Fibroblast of mammary gland (primary cell): ENCODE results near the gene NTRK2.
A peak's percentile ranks its signal among the peaks of the same experiment; 100 is the strongest.

Source experiments
- DNase-seq: peaks from one replicate; pipeline ENCODE4 v3.0.0-alpha.2; 2010; ENCODE audit warnings: low read depth
- H3K4me3 ChIP-seq: 2 replicates; pipeline ENCODE4 v1.5.1; 2011; ENCODE audit warnings: low read depth, mild to moderate bottlenecking, low read length, moderate library complexity; ENCODE audit not compliant: control insufficient read depth
- TF ChIP-seq, protein P1 (sequence below): conservative IDR thresholded peaks from 2 replicates; pipeline ENCODE4 v1.5.1; 2011; ENCODE audit warnings: low read depth, low read length, inconsistent platforms; ENCODE audit not compliant: control insufficient read depth, insufficient read depth

NTRK2 gene

DNA sequence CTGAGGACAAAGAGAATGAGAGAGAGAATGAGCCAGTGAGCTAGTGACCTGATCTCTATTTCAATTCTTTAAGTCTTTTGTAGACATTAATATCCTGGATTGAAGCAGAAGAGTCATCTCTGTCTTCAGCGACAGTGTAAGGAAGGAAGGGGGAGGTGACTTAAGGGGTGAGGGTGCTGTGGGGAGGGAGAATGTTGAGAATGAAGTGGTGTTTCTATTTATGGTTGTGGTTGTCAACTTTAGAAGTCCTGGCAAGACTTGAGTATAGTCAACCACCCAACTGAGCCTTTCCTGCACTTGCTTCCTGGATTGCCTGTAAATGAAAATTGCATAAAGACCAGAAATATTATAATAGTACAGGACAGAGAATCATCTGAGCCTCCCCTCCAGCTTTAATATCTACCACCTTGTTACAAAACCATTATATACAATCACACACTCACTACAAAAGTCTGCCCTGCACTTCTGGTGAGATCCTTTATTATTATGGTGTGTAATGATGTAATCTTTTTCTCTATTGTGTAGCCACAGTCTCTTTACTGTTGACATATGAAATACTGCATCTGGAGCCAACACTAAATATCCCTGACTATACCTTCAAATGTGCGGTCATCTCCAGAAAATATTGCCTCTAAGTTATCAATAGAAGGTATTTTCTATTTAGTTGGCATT, 91.7 kb downstream of the NTRK2 start:
- no peak for DNase-seq
- TF ChIP-seq, protein P1, sequence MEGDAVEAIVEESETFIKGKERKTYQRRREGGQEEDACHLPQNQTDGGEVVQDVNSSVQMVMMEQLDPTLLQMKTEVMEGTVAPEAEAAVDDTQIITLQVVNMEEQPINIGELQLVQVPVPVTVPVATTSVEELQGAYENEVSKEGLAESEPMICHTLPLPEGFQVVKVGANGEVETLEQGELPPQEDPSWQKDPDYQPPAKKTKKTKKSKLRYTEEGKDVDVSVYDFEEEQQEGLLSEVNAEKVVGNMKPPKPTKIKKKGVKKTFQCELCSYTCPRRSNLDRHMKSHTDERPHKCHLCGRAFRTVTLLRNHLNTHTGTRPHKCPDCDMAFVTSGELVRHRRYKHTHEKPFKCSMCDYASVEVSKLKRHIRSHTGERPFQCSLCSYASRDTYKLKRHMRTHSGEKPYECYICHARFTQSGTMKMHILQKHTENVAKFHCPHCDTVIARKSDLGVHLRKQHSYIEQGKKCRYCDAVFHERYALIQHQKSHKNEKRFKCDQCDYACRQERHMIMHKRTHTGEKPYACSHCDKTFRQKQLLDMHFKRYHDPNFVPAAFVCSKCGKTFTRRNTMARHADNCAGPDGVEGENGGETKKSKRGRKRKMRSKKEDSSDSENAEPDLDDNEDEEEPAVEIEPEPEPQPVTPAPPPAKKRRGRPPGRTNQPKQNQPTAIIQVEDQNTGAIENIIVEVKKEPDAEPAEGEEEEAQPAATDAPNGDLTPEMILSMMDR: no peak
- no peak overlapping the region for H3K4me3 ChIP-seq

DNA sequence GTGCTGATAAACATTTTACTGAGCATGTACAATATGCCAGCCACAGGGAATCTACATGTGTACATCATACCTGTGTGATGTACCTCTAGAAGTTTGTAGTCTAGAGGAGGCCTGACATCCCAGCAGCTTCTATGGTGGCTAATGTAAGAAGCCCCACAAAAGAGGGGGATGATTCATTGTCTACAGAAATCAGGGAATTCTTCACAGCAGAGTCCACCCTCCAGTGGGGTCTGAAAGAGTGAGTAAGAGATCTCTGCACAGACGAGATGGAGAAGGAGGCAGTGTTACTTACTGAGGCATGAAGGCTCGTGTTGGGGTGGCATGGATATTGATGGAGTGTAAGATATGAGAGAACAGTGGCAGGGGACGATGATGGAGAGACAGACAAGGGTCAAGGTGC, 103.0 kb downstream of the NTRK2 start:
- H3K4me3 ChIP-seq: no peak overlapping the region
- TF ChIP-seq, protein P1: no peak
- no peak for DNase-seq

DNA sequence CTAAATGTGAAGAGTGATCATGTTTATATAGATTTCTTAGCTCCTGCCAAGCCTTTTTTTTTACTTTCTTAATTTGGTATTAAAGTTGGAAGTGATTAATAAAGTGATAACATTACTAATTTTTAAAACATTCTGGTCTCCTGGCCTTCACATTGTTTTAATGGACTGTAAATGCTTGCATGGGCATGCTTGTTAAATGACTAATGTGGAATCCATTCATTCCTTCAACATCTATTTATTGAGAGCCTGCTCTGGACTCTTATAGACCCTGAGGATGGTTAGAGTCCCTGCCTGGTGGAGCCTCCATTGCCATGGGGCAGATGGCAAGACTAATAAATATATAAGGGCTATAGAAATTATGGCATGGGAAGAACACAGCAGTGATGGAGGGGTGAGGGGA, 103.5 kb downstream of the NTRK2 start:
- H3K4me3 ChIP-seq: no peak overlapping the region
- TF ChIP-seq, protein P1: no peak
- no peak for DNase-seq

DNA sequence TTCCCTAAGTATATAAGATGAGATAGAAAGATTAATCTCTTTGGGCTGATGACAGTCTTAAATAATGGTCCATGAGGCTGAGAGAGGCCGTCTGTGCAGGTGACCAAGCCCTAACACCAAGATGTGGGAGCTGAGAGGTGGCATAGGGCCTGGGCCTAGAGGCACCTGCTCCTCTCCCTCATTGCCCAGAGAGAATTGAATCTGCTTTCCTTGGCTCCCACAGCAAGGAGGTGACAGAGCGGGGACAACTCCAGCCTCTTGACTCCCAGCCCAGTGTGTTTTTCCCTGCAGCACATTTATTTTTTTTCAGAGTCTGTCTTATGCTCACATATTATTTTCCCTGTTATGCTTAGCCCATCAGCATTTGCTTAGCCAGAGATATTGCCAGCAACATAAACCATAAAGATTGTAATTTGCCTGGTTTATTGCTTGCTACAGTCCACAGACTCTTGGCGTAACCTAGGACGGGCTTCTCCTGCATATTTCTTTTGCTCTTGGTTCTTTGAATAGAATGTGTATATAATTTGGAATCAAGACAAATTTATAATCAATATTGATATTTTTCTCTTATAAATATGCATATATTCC, 105.6 kb downstream of the NTRK2 start:
- no peak for DNase-seq
- no peak overlapping the region for H3K4me3 ChIP-seq
- TF ChIP-seq, protein P1: no peak

DNA sequence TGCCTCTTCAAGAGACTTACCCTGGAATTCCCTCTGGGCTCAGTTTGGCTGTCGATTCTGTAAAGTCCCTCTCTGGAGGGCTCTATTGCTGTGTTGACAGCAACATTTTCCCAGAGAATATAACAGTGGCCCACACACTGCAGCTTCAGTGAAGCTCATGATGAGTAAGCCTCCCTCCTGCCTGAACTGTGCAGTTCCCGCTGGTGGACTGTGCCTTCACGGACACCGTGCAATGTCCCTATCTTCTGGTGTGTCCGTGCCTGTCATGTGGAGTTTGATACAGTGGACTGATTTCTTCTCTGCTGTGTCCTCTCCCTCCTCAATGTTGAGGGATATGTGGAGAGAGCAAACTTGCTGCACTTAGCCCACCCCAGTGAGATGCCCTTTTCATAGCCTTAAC, 109.0 kb downstream of the NTRK2 start:
- TF ChIP-seq, protein P1: no peak
- no peak overlapping the region for H3K4me3 ChIP-seq
- no peak for DNase-seq

DNA sequence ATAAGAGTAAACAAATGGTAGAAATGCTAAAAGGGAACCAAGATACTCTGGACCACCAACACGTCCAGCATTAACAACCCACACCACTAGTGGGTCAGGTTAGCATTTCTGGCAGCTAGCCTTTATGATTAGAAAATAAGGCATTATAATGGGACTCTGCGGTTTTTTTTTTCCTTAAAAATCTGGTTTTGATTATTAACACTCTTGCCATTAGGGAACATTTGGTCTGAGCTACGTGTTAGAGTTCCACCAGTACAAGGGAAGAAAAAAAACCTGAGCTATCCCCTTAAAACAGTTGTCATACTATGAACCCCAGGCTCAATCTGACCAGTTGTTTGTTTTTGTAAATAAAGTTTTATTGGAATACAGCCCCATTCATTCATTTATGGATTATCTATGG, 110.4 kb downstream of the NTRK2 start:
- peak; percentile 8 for DNase-seq
- TF ChIP-seq, protein P1: no peak
- H3K4me3 ChIP-seq: no peak overlapping the region
